Measurements from ENCODE around the gene PDIK1L.
"Not testable (repeated sequence)": the region's sequence is repeated elsewhere in the genome, so short reads cannot be mapped to it uniquely, and the experiment has no call there.

Gene PDIK1L

GRCh38 chr1:26090893-26091292, 20.7 kb upstream of the PDIK1L start:
- no peak for DNase-seq (ENCODE audit: low spot score)

- DNase-seq (ENCODE audit: low spot score), result no peak
Measured at GRCh38 chr1:26092422-26092821, 19.2 kb upstream of the PDIK1L start.

GRCh38 chr1:26093569-26093968, 18.1 kb upstream of the PDIK1L start:
- DNase-seq (ENCODE audit: low spot score), result not testable (repeated sequence)

- DNase-seq (ENCODE audit: low spot score), result no peak
Measured at GRCh38 chr1:26094076-26094669, 17.5 kb upstream of the PDIK1L start.

GRCh38 chr1:26094677-26095383, 16.8 kb upstream of the PDIK1L start:
- DNase-seq (ENCODE audit: low spot score), result no peak

GRCh38 chr1:26096471-26096870, 15.2 kb upstream of the PDIK1L start:
- DNase-seq (ENCODE audit: low spot score), result no peak

- peak; percentile 37 for DNase-seq (ENCODE audit: low spot score)
Measured at GRCh38 chr1:26097696-26098095, 13.9 kb upstream of the PDIK1L start.

- DNase-seq (ENCODE audit: low spot score), result no peak
Measured at GRCh38 chr1:26098602-26099001, 13.0 kb upstream of the PDIK1L start.

- DNase-seq (ENCODE audit: low spot score), result no peak
Measured at GRCh38 chr1:26099780-26100179, 11.8 kb upstream of the PDIK1L start.

GRCh38 chr1:26100204-26100603, 11.4 kb upstream of the PDIK1L start:
- DNase-seq (ENCODE audit: low spot score), result not testable (repeated sequence)

GRCh38 chr1:26102119-26102518, 9.5 kb upstream of the PDIK1L start:
- DNase-seq (ENCODE audit: low spot score), result no peak

- DNase-seq (ENCODE audit: low spot score), result no peak
Measured at GRCh38 chr1:26102526-26102925, 9.1 kb upstream of the PDIK1L start.

- DNase-seq (ENCODE audit: low spot score), result not testable (repeated sequence)
Measured at GRCh38 chr1:26105226-26105548, 6.4 kb upstream of the PDIK1L start.

GRCh38 chr1:26109229-26110164, 2.1 kb upstream of the PDIK1L start:
- no peak for DNase-seq (ENCODE audit: low spot score)

- peak; percentile 77 for DNase-seq (ENCODE audit: low spot score)
Measured at GRCh38 chr1:26110731-26111529, 694 bp upstream of the PDIK1L start.

- DNase-seq (ENCODE audit: low spot score), result no peak
Measured at GRCh38 chr1:26112407-26112775, 767 bp downstream of the PDIK1L start.

GRCh38 chr1:26114165-26114927, 2.7 kb downstream of the PDIK1L start:
- no peak for DNase-seq (ENCODE audit: low spot score)

GRCh38 chr1:26119892-26120608, 8.4 kb downstream of the PDIK1L start:
- no peak for DNase-seq (ENCODE audit: low spot score)

- no peak for DNase-seq (ENCODE audit: low spot score)
Measured at GRCh38 chr1:26121854-26122773, 10.5 kb downstream of the PDIK1L start.
